Stomach (tissue), 4 donors: Measurements from ENCODE around the gene ATP1A1.

ENCODE experiments used
- CTCF ChIP-seq, 7 experiments: fragments of 450-650 bp in 4 of 7; fragments of 200-600 bp in 3 of 7; sonication (generic) in 3 of 7; IDR thresholded peaks; one replicate each; pipeline ENCODE4 v1.5.1; 2016 to 2019; ENCODE audit warnings: antibody characterized with exemption in 7 of 7, control low read depth in 2 of 7, mild to moderate bottlenecking in 1 of 7
- EP300 ChIP-seq: sonication (generic); formaldehyde crosslinking; IDR thresholded peaks from one replicate; pipeline ENCODE4 v1.6.1; 2017; ENCODE audit warnings: antibody characterized with exemption
- POLR2A ChIP-seq, 4 donors: fragments of 450-650 bp; IDR thresholded peaks; one replicate each; pipeline ENCODE4 v1.6.1; 2016; ENCODE audit warnings: antibody characterized with exemption in 4 of 4, control low read depth in 2 of 4, mild to moderate bottlenecking in 1 of 4, moderate library complexity in 1 of 4
- POLR2AphosphoS5 ChIP-seq, 3 donors: sonication (generic); formaldehyde crosslinking; IDR thresholded peaks; one replicate each; pipeline ENCODE4 v1.6.1; 2016; ENCODE audit warnings: antibody characterized with exemption in 3 of 3

- no peak for TF ChIP-seq EP300
- no peak for TF ChIP-seq CTCF (IDR thresholded peaks at IDR 0.05)
- TF ChIP-seq POLR2AphosphoS5 (IDR thresholded peaks at IDR 0.05) = no peak
- no peak for TF ChIP-seq POLR2A (IDR thresholded peaks at IDR 0.05)
Observed at GRCh38 chr1:116359060-116359830, 13.8 kb upstream of the ATP1A1 start.
